ENCODE measurements around the gene REX1BD.

The REX1BD gene

GRCh38 chr19:18543814-18544475, 44.7 kb upstream of the REX1BD start:
- DNase-seq (ENCODE audit: low read depth), result peak; percentile 83
- peak; percentile 26 for TF ChIP-seq CTCF (IDR thresholded peaks at IDR 0.05; ENCODE audit: control insufficient read depth, extremely low read depth, insufficient read depth)
- peak overlapping the region; percentile 76 for H3K4me3 ChIP-seq (ENCODE audit: low read depth, low read length)

GRCh38 chr19:18551631-18552030, 37.0 kb upstream of the REX1BD start:
- H3K4me3 ChIP-seq (ENCODE audit: low read depth, low read length), result no peak overlapping the region
- no peak for TF ChIP-seq CTCF (IDR thresholded peaks at IDR 0.05; ENCODE audit: control insufficient read depth, extremely low read depth, insufficient read depth)
- DNase-seq (ENCODE audit: low read depth), result no peak

GRCh38 chr19:18557411-18558201, 31.0 kb upstream of the REX1BD start, which contains the start of gene KXD1:
KXD1 (plus strand) TSS chr19:18557870; CDS start chr19:18562057, 4,187 bp downstream.
- no peak for TF ChIP-seq CTCF (IDR thresholded peaks at IDR 0.05; ENCODE audit: control insufficient read depth, extremely low read depth, insufficient read depth)
- H3K4me3 ChIP-seq (ENCODE audit: low read depth, low read length), result peak within 1 kb of the TSS; percentile 87
- DNase-seq (ENCODE audit: low read depth), result peak; percentile 99

GRCh38 chr19:18558202-18558555, 30.4 kb upstream of the REX1BD start:
- peak overlapping the region; percentile 87 for H3K4me3 ChIP-seq (ENCODE audit: low read depth, low read length)
- TF ChIP-seq CTCF (IDR thresholded peaks at IDR 0.05; ENCODE audit: control insufficient read depth, extremely low read depth, insufficient read depth), result no peak
- DNase-seq (ENCODE audit: low read depth), result no peak

- peak overlapping the region; percentile 87 for H3K4me3 ChIP-seq (ENCODE audit: low read depth, low read length)
- no peak for TF ChIP-seq CTCF (IDR thresholded peaks at IDR 0.05; ENCODE audit: control insufficient read depth, extremely low read depth, insufficient read depth)
- no peak for DNase-seq (ENCODE audit: low read depth)
Measured at GRCh38 chr19:18558604-18559003, 30.0 kb upstream of the REX1BD start.

- no peak overlapping the region for H3K4me3 ChIP-seq (ENCODE audit: low read depth, low read length)
- TF ChIP-seq CTCF (IDR thresholded peaks at IDR 0.05; ENCODE audit: control insufficient read depth, extremely low read depth, insufficient read depth), result no peak
- no peak for DNase-seq (ENCODE audit: low read depth)
Measured at GRCh38 chr19:18559685-18560084, 28.9 kb upstream of the REX1BD start.
